ENCODE data around the gene CFAP300.

DNA sequence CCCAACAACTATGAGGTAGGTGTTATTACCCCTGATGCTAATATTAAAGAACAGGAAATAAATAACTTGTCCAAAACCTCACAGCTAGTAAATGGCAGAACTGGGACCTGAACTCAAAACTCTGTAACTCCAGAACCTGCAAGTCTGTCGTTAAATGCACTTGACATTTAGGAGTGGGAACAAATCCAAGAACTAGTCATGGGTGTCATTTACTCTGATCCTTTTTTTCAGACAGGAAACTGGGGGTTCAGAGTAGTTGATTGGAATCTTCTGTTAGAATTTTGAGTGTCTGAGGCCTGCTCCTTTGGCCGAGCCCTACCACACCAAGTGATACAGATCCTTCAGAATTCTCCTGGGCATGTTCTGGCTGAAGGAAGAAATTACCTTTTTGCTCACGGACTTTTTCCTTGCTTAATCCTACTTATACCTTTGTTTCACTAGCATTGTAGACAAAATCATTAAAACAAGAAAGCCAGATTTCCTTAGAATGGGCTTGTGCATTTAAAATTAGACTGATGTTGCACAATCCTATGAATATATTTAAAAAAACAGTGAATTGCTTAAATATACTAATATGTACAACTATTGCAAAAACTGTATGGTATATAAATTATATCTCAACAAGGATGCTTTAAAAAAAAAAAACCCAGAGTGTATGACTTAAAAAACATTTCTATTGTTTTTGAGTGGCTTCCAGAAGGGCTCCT lies 61.6 kb downstream of the CFAP300 start:
- no peak for TF ChIP-seq POLR2A (IDR thresholded peaks at IDR 0.05)
- TF ChIP-seq, protein P1, sequence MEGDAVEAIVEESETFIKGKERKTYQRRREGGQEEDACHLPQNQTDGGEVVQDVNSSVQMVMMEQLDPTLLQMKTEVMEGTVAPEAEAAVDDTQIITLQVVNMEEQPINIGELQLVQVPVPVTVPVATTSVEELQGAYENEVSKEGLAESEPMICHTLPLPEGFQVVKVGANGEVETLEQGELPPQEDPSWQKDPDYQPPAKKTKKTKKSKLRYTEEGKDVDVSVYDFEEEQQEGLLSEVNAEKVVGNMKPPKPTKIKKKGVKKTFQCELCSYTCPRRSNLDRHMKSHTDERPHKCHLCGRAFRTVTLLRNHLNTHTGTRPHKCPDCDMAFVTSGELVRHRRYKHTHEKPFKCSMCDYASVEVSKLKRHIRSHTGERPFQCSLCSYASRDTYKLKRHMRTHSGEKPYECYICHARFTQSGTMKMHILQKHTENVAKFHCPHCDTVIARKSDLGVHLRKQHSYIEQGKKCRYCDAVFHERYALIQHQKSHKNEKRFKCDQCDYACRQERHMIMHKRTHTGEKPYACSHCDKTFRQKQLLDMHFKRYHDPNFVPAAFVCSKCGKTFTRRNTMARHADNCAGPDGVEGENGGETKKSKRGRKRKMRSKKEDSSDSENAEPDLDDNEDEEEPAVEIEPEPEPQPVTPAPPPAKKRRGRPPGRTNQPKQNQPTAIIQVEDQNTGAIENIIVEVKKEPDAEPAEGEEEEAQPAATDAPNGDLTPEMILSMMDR (IDR thresholded peaks at IDR 0.05 in 8 of 11, conservative IDR thresholded peaks at IDR 0.05 in 3 of 11), result no peak

Data from spleen (tissue), 7 donors.